GM23338 (cell line): Measurements from ENCODE around the gene FXYD2. TPM values are rescaled to one million over a fixed set of nuclear protein-coding genes. Genes with fewer than 3 reads are reported as not detected.

ENCODE experiments used
- CREB1 ChIP-seq: fragments of 250-450 bp; sonication (Bioruptor Pico); IDR thresholded peaks from 2 replicates; pipeline ENCODE4 v1.5.0; 2020; ENCODE audit warnings: low read depth, mild to moderate bottlenecking, moderate library complexity
- EZH2 ChIP-seq: fragments of 200-600 bp; sonication (generic); IDR thresholded peaks from one replicate; pipeline ENCODE4 v1.8.0; 2017; ENCODE audit warnings: antibody characterized with exemption, mild to moderate bottlenecking, low read depth; ENCODE audit not compliant: unreplicated experiment
- JUNB ChIP-seq: IDR thresholded peaks from one replicate; pipeline ENCODE4 v1.6.1; 2016; ENCODE audit warnings: antibody characterized with exemption; ENCODE audit not compliant: unreplicated experiment
- REST ChIP-seq: IDR thresholded peaks from one replicate; pipeline ENCODE4 v1.6.1; 2018; ENCODE audit warnings: antibody characterized with exemption; ENCODE audit not compliant: unreplicated experiment
- STAT1 ChIP-seq: IDR thresholded peaks from one replicate; pipeline ENCODE4 v1.6.1; 2016; ENCODE audit warnings: antibody characterized with exemption; ENCODE audit not compliant: unreplicated experiment
- ZNF462 ChIP-seq: fragments of 250-450 bp; sonication (Bioruptor Pico); IDR thresholded peaks from 2 replicates; pipeline ENCODE4 v1.5.0; 2020; ENCODE audit warnings: mild to moderate bottlenecking, moderate library complexity
- polyA plus RNA-seq: library from polyadenylated mRNA; unstranded; fragments of >200 nt; fragmentation: Nextera tagmentation; extraction: Ambion mirVana; gene quantifications from 2 replicates; pipeline ENCODE4 v1.2.1, GENCODE V29; 2016
- total RNA-seq: library from RNA; depleted of rRNA; stranded (reverse); fragments of >200 nt; shearing (Covaris generic); gene quantifications from 2 replicates; pipeline ENCODE4 v1.2.3, GENCODE V29; 2014

Gene FXYD2
- total and polyA plus RNA-seq, 2 experiments from 2014 or later: 0.59 to 1.4 TPM

GRCh38 chr11:117806846-117807245, 17.7 kb downstream of the FXYD2 start (continued):
- TF ChIP-seq ZNF462 (CRISPR knock-in tag): no peak
- TF ChIP-seq CREB1 (CRISPR knock-in tag): no peak
- no peak for TF ChIP-seq JUNB
- no peak for TF ChIP-seq STAT1
- TF ChIP-seq REST: no peak
- TF ChIP-seq EZH2: no peak
